H9 (cell line): ENCODE data around the gene RNF217. TPM values are rescaled to one million over a fixed set of nuclear protein-coding genes. Genes with fewer than 3 reads are reported as not detected.
A peak's percentile ranks its signal among the peaks of the same experiment; 100 is the strongest.

Experiments
- DNase-seq: peaks from one replicate; pipeline ENCODE4 v3.0.0-alpha.2; 2017
- H2AFZ ChIP-seq: one replicate; pipeline ENCODE4 v1.6.1; 2013; ENCODE audit warnings: mild to moderate bottlenecking, low read length, control low read depth, moderate library complexity
- H2AK5ac ChIP-seq: 2 replicates; pipeline ENCODE4 v1.6.1; 2013; ENCODE audit warnings: low read length, control low read depth, mixed read lengths; ENCODE audit not compliant: insufficient read length
- H2BK120ac ChIP-seq: one replicate; pipeline ENCODE4 v1.6.1; 2013; ENCODE audit warnings: low read depth, mild to moderate bottlenecking, low read length, control low read depth, inconsistent platforms; ENCODE audit not compliant: poor library complexity, severe bottlenecking
- H2BK12ac ChIP-seq: 2 replicates; pipeline ENCODE4 v1.6.1; 2013; ENCODE audit warnings: low read length, control low read depth, mixed read lengths, low read depth; ENCODE audit not compliant: insufficient read length
- H2BK15ac ChIP-seq: 2 replicates; pipeline ENCODE4 v1.6.1; 2013; ENCODE audit warnings: low read depth, low read length, control low read depth
- H2BK20ac ChIP-seq: one replicate; pipeline ENCODE4 v1.6.1; 2013; ENCODE audit warnings: low read depth, mild to moderate bottlenecking, low read length, control low read depth, inconsistent platforms; ENCODE audit not compliant: poor library complexity, severe bottlenecking
- H2BK5ac ChIP-seq: 2 replicates; pipeline ENCODE4 v1.6.1; 2013; ENCODE audit warnings: low read length, control low read depth, mixed read lengths; ENCODE audit not compliant: insufficient read length
- H3K14ac ChIP-seq: 2 replicates; pipeline ENCODE4 v1.6.1; 2013; ENCODE audit warnings: low read length, control low read depth; ENCODE audit not compliant: insufficient read depth
- H3K18ac ChIP-seq: 2 replicates; pipeline ENCODE4 v1.6.1; 2013; ENCODE audit warnings: low read depth, mild to moderate bottlenecking, mixed read lengths, low read length, control low read depth; ENCODE audit not compliant: insufficient read length
- H3K23ac ChIP-seq: 2 replicates; pipeline ENCODE4 v1.6.1; 2013; ENCODE audit warnings: low read length, control low read depth, mixed read lengths, low read depth; ENCODE audit not compliant: insufficient read length
- H3K23me2 ChIP-seq: 2 replicates; pipeline ENCODE4 v1.6.1; 2013; ENCODE audit warnings: low read depth, mild to moderate bottlenecking, mixed read lengths, low read length, control low read depth; ENCODE audit not compliant: insufficient read length, poor library complexity, severe bottlenecking
- H3K27ac ChIP-seq: 2 replicates; pipeline ENCODE4 v1.5.1; 2013; ENCODE audit warnings: low read length, control low read depth, mixed read lengths, low read depth; ENCODE audit not compliant: insufficient read length
- H3K27me3 ChIP-seq: 2 replicates; pipeline ENCODE4 v1.6.1; 2013; ENCODE audit warnings: low read length, control low read depth, inconsistent platforms; ENCODE audit not compliant: insufficient read depth
- H3K4ac ChIP-seq: 2 replicates; pipeline ENCODE4 v1.6.1; 2013; ENCODE audit warnings: low read depth, mild to moderate bottlenecking, control low read depth, inconsistent platforms, low read length, moderate library complexity
- H3K4me1 ChIP-seq: 2 replicates; pipeline ENCODE4 v1.6.1; 2013; ENCODE audit warnings: low read length, control low read depth, inconsistent platforms; ENCODE audit not compliant: insufficient read depth
- H3K4me2 ChIP-seq: 2 replicates; pipeline ENCODE4 v1.6.1; 2013; ENCODE audit warnings: low read length, control low read depth, mixed read lengths; ENCODE audit not compliant: insufficient read length, insufficient read depth
- H3K56ac ChIP-seq: 2 replicates; pipeline ENCODE4 v1.6.1; 2013; ENCODE audit warnings: low read depth, mild to moderate bottlenecking, mixed read lengths, low read length, control low read depth; ENCODE audit not compliant: insufficient read length
- H3K79me1 ChIP-seq: 2 replicates; pipeline ENCODE4 v1.6.1; 2013; ENCODE audit warnings: low read depth, mild to moderate bottlenecking, moderate library complexity, low read length, control low read depth, inconsistent platforms; ENCODE audit not compliant: insufficient read depth, poor library complexity, severe bottlenecking
- H3K79me2 ChIP-seq: 2 replicates; pipeline ENCODE4 v1.6.1; 2013; ENCODE audit warnings: low read length, control low read depth, inconsistent platforms; ENCODE audit not compliant: insufficient read depth
- H3K9ac ChIP-seq: 2 replicates; pipeline ENCODE4 v1.6.1; 2013; ENCODE audit warnings: low read length, control low read depth, mixed read lengths; ENCODE audit not compliant: insufficient read length; ENCODE audit errors: extremely low read depth
- H3K9me3 ChIP-seq: one replicate; pipeline ENCODE4 v1.6.1; 2013; ENCODE audit warnings: low read depth, low read length, inconsistent platforms; ENCODE audit not compliant: control insufficient read depth
- H3T11ph ChIP-seq: one replicate; pipeline ENCODE4 v1.6.1; 2013; ENCODE audit warnings: mild to moderate bottlenecking, low read length, control low read depth, inconsistent platforms
- H4K20me1 ChIP-seq: one replicate; pipeline ENCODE4 v1.6.1; 2013; ENCODE audit not compliant: control insufficient read depth, insufficient read length, insufficient read depth
- H4K5ac ChIP-seq: 2 replicates; pipeline ENCODE4 v1.6.1; 2013; ENCODE audit warnings: low read depth, mild to moderate bottlenecking, mixed read lengths, low read length, control low read depth; ENCODE audit not compliant: insufficient read length
- H4K8ac ChIP-seq: replicated peaks from 2 replicates; pipeline ENCODE4 v1.6.1; 2013; ENCODE audit warnings: low read length, control low read depth, mixed read lengths, low read depth; ENCODE audit not compliant: insufficient read length
- H4K91ac ChIP-seq: 2 replicates; pipeline ENCODE4 v1.6.1; 2013; ENCODE audit warnings: low read depth, mild to moderate bottlenecking, moderate library complexity, mixed read lengths, low read length, control low read depth; ENCODE audit not compliant: insufficient read length
- H3K27ac Mint-ChIP-seq, 3 experiments: 2 replicates in 2 of 3; 3 replicates in 1 of 3; pipeline ENCODE4 v1.8.0; 2020 to 2021; ENCODE audit warnings: mixed read lengths in 3 of 3, mild to moderate bottlenecking in 1 of 3, moderate library complexity in 1 of 3
- H3K27me3 Mint-ChIP-seq: 2 replicates; pipeline ENCODE4 v1.8.0; 2021; ENCODE audit warnings: low read depth, mild to moderate bottlenecking, moderate library complexity, mixed read lengths
- H3K36me3 Mint-ChIP-seq, 3 experiments: 2 replicates in 2 of 3; 3 replicates in 1 of 3; pipeline ENCODE4 v1.8.0; 2020 to 2021; ENCODE audit warnings: low read depth in 3 of 3, mixed read lengths in 3 of 3; ENCODE audit not compliant: insufficient read depth in 1 of 3
- H3K4me1 Mint-ChIP-seq, 2 experiments: 2 replicates each; pipeline ENCODE4 v1.8.0; 2020; ENCODE audit warnings: mixed read lengths in 2 of 2
- H3K4me3 Mint-ChIP-seq, 2 experiments: 2 replicates in 1 of 2; 3 replicates in 1 of 2; pipeline ENCODE4 v1.8.0; 2020 to 2021; ENCODE audit warnings: mild to moderate bottlenecking in 2 of 2, mixed read lengths in 2 of 2, moderate library complexity in 1 of 2
- H3K9me3 Mint-ChIP-seq, 2 experiments: 2 replicates in 1 of 2; 3 replicates in 1 of 2; pipeline ENCODE4 v1.8.0; 2020; ENCODE audit warnings: mild to moderate bottlenecking in 2 of 2, mixed read lengths in 2 of 2, moderate library complexity in 1 of 2
- WGBS: extraction: QIAGEN DNeasy Blood & Tissue Kit; methylation state at CpG from one replicate; pipeline ENCODE4 v1.1.7; 2013; ENCODE audit warnings: missing lambda C conversion rate, low lambda C conversion rate, mixed read lengths; ENCODE audit not compliant: insufficient read length; ENCODE audit errors: extremely low coverage; 5-methylcytosine and 5-hydroxymethylcytosine counted together
- total RNA-seq: library from RNA; stranded (reverse); gene quantifications from 2 replicates; pipeline ENCODE4 v1.2.1, GENCODE V29; 2021
- TF ChIP-seq, protein P1 (sequence below): fragments of 200-600 bp; sonication (generic); conservative IDR thresholded peaks from 3 replicates; pipeline ENCODE4 v1.8.0; 2021; ENCODE audit warnings: antibody characterized with exemption, mild to moderate bottlenecking

The RNF217 gene
- total RNA-seq, 1 experiment from 2014 or later, result 9.6 TPM

DNA sequence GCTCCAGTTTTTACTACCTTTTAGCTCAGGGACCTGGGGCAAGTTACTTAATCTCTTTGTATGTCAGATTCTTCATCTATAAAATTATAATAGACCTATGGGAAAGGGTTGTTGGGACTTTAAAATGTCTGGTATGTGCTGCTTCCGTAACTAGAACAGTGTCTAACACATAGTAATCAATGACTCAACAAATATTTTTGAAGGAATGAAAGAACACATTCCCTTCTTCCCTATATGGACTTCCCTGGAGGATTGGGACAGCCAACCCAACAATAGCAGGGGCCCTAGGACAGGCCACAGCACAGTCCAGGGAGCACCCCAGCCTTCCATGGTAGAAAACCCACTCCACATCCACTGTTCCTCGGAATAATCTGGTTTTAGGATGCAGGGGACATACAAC, 140.7 kb downstream of the RNF217 start:
- Histone ChIP-seq H4K20me1 (no peaks in the 10 kb centered on the region), H4K5ac (no peak overlapping the region), H3K56ac (no peak overlapping the region), H4K91ac (no peak overlapping the region), H2BK120ac (no peak overlapping the region), H3K79me2 (no peaks in the 10 kb centered on the region), H3K9me3 (no peaks in the 10 kb centered on the region), H3K9ac (no peak overlapping the region), H3T11ph (no peak overlapping the region), H2AFZ (no peak overlapping the region), H4K8ac (no peak overlapping the region), H3K79me1 (no peaks in the 10 kb centered on the region), H3K27me3 (no peaks in the 10 kb centered on the region; the same call in 1 of the 2 replicates), H2BK20ac (no peak overlapping the region), H3K18ac (no peak overlapping the region), H3K27ac (no peak overlapping the region), H3K23ac (no peak overlapping the region), H2BK12ac (no peak overlapping the region), H2BK5ac (no peak overlapping the region), H3K14ac (no peak overlapping the region), H3K4ac (no peak overlapping the region), H3K4me2 (no peak overlapping the region), H3K4me1 (no peaks in the 10 kb centered on the region), H3K23me2 (peaks cover 6% of the 10 kb centered on the region), H2AK5ac (no peak overlapping the region), H2BK15ac (no peak overlapping the region)
- Mint-ChIP-seq H3K4me3 (no peak overlapping the region), H3K27me3 (peaks cover 33% of the 10 kb centered on the region), H3K27ac (0 out of 7 replicates have a peak overlapping the region, but pooled peaks of 1 of the 3 experiments have one; percentile 30), H3K9me3 (no peaks in the 10 kb centered on the region), H3K36me3 (no peaks in the 10 kb centered on the region), H3K4me1 (peaks cover 45% of the 10 kb centered on the region in 2 experiments)
- TF ChIP-seq, protein P1, sequence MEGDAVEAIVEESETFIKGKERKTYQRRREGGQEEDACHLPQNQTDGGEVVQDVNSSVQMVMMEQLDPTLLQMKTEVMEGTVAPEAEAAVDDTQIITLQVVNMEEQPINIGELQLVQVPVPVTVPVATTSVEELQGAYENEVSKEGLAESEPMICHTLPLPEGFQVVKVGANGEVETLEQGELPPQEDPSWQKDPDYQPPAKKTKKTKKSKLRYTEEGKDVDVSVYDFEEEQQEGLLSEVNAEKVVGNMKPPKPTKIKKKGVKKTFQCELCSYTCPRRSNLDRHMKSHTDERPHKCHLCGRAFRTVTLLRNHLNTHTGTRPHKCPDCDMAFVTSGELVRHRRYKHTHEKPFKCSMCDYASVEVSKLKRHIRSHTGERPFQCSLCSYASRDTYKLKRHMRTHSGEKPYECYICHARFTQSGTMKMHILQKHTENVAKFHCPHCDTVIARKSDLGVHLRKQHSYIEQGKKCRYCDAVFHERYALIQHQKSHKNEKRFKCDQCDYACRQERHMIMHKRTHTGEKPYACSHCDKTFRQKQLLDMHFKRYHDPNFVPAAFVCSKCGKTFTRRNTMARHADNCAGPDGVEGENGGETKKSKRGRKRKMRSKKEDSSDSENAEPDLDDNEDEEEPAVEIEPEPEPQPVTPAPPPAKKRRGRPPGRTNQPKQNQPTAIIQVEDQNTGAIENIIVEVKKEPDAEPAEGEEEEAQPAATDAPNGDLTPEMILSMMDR, result no peak
- DNase-seq, result no peak
- no CpG with 5 or more reads among the region's 2 CpGs for WGBS
